Thoracic aorta (tissue), 2 donors: Measurements from ENCODE around the gene PRXL2A. TPM values are rescaled to one million over a fixed set of nuclear protein-coding genes. Genes with fewer than 3 reads are reported as not detected.

Experiments
- ATAC-seq: fragments of 150-250 bp; one replicate; pipeline ENCODE4 v1.8.0; 2017; ENCODE audit warnings: low read depth; ENCODE audit not compliant: insufficient number of reproducible peaks, low FRiP score
- DNase-seq: peaks from one replicate; pipeline ENCODE4 v3.0.0-alpha.2; 2020; ENCODE audit warnings: low spot score
- H3K27ac ChIP-seq, 2 donors: fragments of 200-600 bp; sonication (generic); 1 replicate in 1 of 2; 2 replicates in 1 of 2; pipeline ENCODE4 v1.5.1; 2016; ENCODE audit warnings: mild to moderate bottlenecking in 2 of 2, moderate library complexity in 2 of 2
- H3K27me3 ChIP-seq: fragments of 200-600 bp; sonication (generic); replicated peaks from 2 replicates; pipeline ENCODE4 v1.6.0; 2016; ENCODE audit warnings: mild to moderate bottlenecking; ENCODE audit not compliant: insufficient read depth
- H3K36me3 ChIP-seq: fragments of 200-600 bp; sonication (generic); one replicate; pipeline ENCODE4 v1.5.1; 2016
- H3K4me1 ChIP-seq, 2 donors: fragments of 200-600 bp; sonication (generic); 1 replicate in 1 of 2; 2 replicates in 1 of 2; pipeline versions ENCODE4 v1.5.1 to v1.6.0; 2016; ENCODE audit warnings: low read depth in 2 of 2, mild to moderate bottlenecking in 1 of 2; ENCODE audit not compliant: control insufficient read depth in 1 of 2
- H3K4me3 ChIP-seq: fragments of 200-600 bp; sonication (generic); 2 replicates; pipeline ENCODE4 v1.5.1; 2016; ENCODE audit warnings: mild to moderate bottlenecking
- H3K9me3 ChIP-seq: fragments of 200-600 bp; sonication (generic); 2 replicates; pipeline ENCODE4 v1.5.1; 2016
- CTCF ChIP-seq: fragments of 200-600 bp; sonication (generic); IDR thresholded peaks from one replicate; pipeline ENCODE4 v1.5.1; 2019; ENCODE audit warnings: antibody characterized with exemption
- total RNA-seq, 2 donors: library from RNA; depleted of rRNA; stranded (reverse); fragments of >200 nt; gene quantifications; one replicate each; pipeline versions ENCODE4 v1.1.0 to v1.2.3, GENCODE V29; 2016

Gene PRXL2A
- total RNA-seq, 2 donors from 2014 or later = 23.5 to 24.1 TPM

GRCh38 chr10:80443531-80443974 lies 35.2 kb downstream of the PRXL2A start:
- H3K4me3 ChIP-seq = no peak overlapping the region
- H3K36me3 ChIP-seq = no peaks in the 10 kb centered on the region
- H3K27ac ChIP-seq = no peak overlapping the region
- no peaks in the 10 kb centered on the region for H3K27me3 ChIP-seq
- DNase-seq (no peak), ATAC-seq (no peak)
- peaks cover 0 to 15% of the 10 kb centered on the region in 2 donors for H3K4me1 ChIP-seq
- H3K9me3 ChIP-seq = no peaks in the 10 kb centered on the region
- peak; percentile 28 for TF ChIP-seq CTCF

- H3K27ac ChIP-seq = no peak overlapping the region
Measured at GRCh38 chr10:80444124-80444523, 35.8 kb downstream of the PRXL2A start.

GRCh38 chr10:80444646-80445319 lies 36.4 kb downstream of the PRXL2A start:
- H3K27me3 ChIP-seq = no peaks in the 10 kb centered on the region
- peak; percentile 85 for TF ChIP-seq CTCF
- no peaks in the 10 kb centered on the region for H3K9me3 ChIP-seq
- no peak overlapping the region for H3K27ac ChIP-seq
- H3K36me3 ChIP-seq = no peaks in the 10 kb centered on the region
- peaks cover 0 to 15% of the 10 kb centered on the region in 2 donors for H3K4me1 ChIP-seq
- H3K4me3 ChIP-seq = no peak overlapping the region
- ATAC-seq (peak; percentile 80), DNase-seq (no peak)

More at GRCh38 chr10:80444124-80444523, 35.8 kb downstream of the PRXL2A start:
- H3K4me3 ChIP-seq = no peak overlapping the region
- DNase-seq (no peak), ATAC-seq (no peak)
- peaks cover 0 to 15% of the 10 kb centered on the region in 2 donors for H3K4me1 ChIP-seq
- H3K36me3 ChIP-seq = no peaks in the 10 kb centered on the region
- H3K9me3 ChIP-seq = no peaks in the 10 kb centered on the region
- TF ChIP-seq CTCF = no peak
- H3K27me3 ChIP-seq = no peaks in the 10 kb centered on the region

GRCh38 chr10:80447436-80448190 lies 39.3 kb downstream of the PRXL2A start:
- DNase-seq (no peak), ATAC-seq (no peak)
- Histone ChIP-seq H3K4me3 (no peak overlapping the region), H3K27ac (no peak overlapping the region), H3K36me3 (no peaks in the 10 kb centered on the region), H3K4me1 (peaks cover 0 to 15% of the 10 kb centered on the region in 2 donors), H3K9me3 (no peaks in the 10 kb centered on the region), H3K27me3 (no peaks in the 10 kb centered on the region)
- TF ChIP-seq CTCF = no peak

GRCh38 chr10:80448209-80448942 lies 40.0 kb downstream of the PRXL2A start:
- H3K4me1 ChIP-seq = peaks cover 2 to 16% of the 10 kb centered on the region in 2 donors

More at GRCh38 chr10:80448209-80448942, 40.0 kb downstream of the PRXL2A start:
- H3K36me3 ChIP-seq = no peaks in the 10 kb centered on the region
- no peak for TF ChIP-seq CTCF
- no peaks in the 10 kb centered on the region for H3K27me3 ChIP-seq
- DNase-seq = no peak
- no peak overlapping the region for H3K4me3 ChIP-seq
- no peak for ATAC-seq
- no peak overlapping the region for H3K27ac ChIP-seq
- H3K9me3 ChIP-seq = no peaks in the 10 kb centered on the region
